ENCODE data around the gene KEL.

Gene KEL

GRCh38 chr7:142932386-142933091 is 29.6 kb downstream of the KEL start:
- peaks cover 9% of the 10 kb centered on the region for H3K4me1 Mint-ChIP-seq
- TF ChIP-seq CTCF (IDR thresholded peaks at IDR 0.05): no peak
- no peaks in the 10 kb centered on the region for H3K36me3 Mint-ChIP-seq (ENCODE audit: low read depth)
- no peak overlapping the region for H3K4me3 Mint-ChIP-seq
- peaks cover 11% of the 10 kb centered on the region for H3K27me3 Mint-ChIP-seq (ENCODE audit: low read depth, poor library complexity)
- H3K27ac Mint-ChIP-seq: no peak overlapping the region
- no peak for DNase-seq
- no peaks in the 10 kb centered on the region for H3K9me3 Mint-ChIP-seq

- no peak overlapping the region for H3K4me3 Mint-ChIP-seq
- TF ChIP-seq CTCF (IDR thresholded peaks at IDR 0.05): no peak
- no peaks in the 10 kb centered on the region for H3K9me3 Mint-ChIP-seq
- peaks cover 9% of the 10 kb centered on the region for H3K4me1 Mint-ChIP-seq
- no peak overlapping the region for H3K27ac Mint-ChIP-seq
- H3K36me3 Mint-ChIP-seq (ENCODE audit: low read depth): no peaks in the 10 kb centered on the region
- H3K27me3 Mint-ChIP-seq (ENCODE audit: low read depth, poor library complexity): peaks cover 23% of the 10 kb centered on the region
- DNase-seq: no peak
These were observed 31.9 kb downstream of the KEL start for GRCh38 chr7:142930126-142930730.

- H3K36me3 Mint-ChIP-seq (ENCODE audit: low read depth): no peaks in the 10 kb centered on the region
- no peak overlapping the region for H3K27ac Mint-ChIP-seq
These were observed 34.2 kb downstream of the KEL start for GRCh38 chr7:142927949-142928348.

GRCh38 chr7:142927085-142927745 is 34.9 kb downstream of the KEL start:
- Mint-ChIP-seq H3K4me1 (no peaks in the 10 kb centered on the region), H3K27me3 (ENCODE audit: low read depth, poor library complexity) (peaks cover 30% of the 10 kb centered on the region), H3K36me3 (ENCODE audit: low read depth) (no peaks in the 10 kb centered on the region), H3K9me3 (no peaks in the 10 kb centered on the region), H3K4me3 (no peak overlapping the region), H3K27ac (no peak overlapping the region)
- no peak for TF ChIP-seq CTCF (IDR thresholded peaks at IDR 0.05)
- no peak for DNase-seq

More at GRCh38 chr7:142927949-142928348, 34.2 kb downstream of the KEL start:
- peaks cover 4% of the 10 kb centered on the region for H3K4me1 Mint-ChIP-seq
- peaks cover 30% of the 10 kb centered on the region for H3K27me3 Mint-ChIP-seq (ENCODE audit: low read depth, poor library complexity)
- H3K4me3 Mint-ChIP-seq: no peak overlapping the region
- no peaks in the 10 kb centered on the region for H3K9me3 Mint-ChIP-seq
- no peak for TF ChIP-seq CTCF (IDR thresholded peaks at IDR 0.05)
- DNase-seq: no peak

- H3K4me1 Mint-ChIP-seq: no peaks in the 10 kb centered on the region
- TF ChIP-seq CTCF (IDR thresholded peaks at IDR 0.05): no peak
- no peaks in the 10 kb centered on the region for H3K9me3 Mint-ChIP-seq
- H3K36me3 Mint-ChIP-seq (ENCODE audit: low read depth): no peaks in the 10 kb centered on the region
- DNase-seq: no peak
- peaks cover 30% of the 10 kb centered on the region for H3K27me3 Mint-ChIP-seq (ENCODE audit: low read depth, poor library complexity)
- H3K27ac Mint-ChIP-seq: no peak overlapping the region
- H3K4me3 Mint-ChIP-seq: no peak overlapping the region
These were observed 36.8 kb downstream of the KEL start for GRCh38 chr7:142925413-142925812.

Data from nephron progenitor cell (in vitro differentiated cells).